GM12891 (cell line): ENCODE measurements around the gene CEACAM6.

Source experiments
- DNase-seq: peaks from one replicate; pipeline ENCODE4 v3.0.0; 2011; ENCODE audit warnings: low spot score; ENCODE audit not compliant: insufficient read length
- FAIRE-seq: peaks from 2 replicates; lab custom pipeline; 2011; peaks lifted over from hg19 to GRCh38; lab: Jason Lieb, UNC
- PAX5 ChIP-seq: IDR thresholded peaks from 2 replicates; pipeline ENCODE4 v1.6.1; 2011; ENCODE audit warnings: low read length, moderate library complexity, mild to moderate bottlenecking; ENCODE audit not compliant: insufficient read depth, severe bottlenecking
- POLR2A ChIP-seq: IDR thresholded peaks from 2 replicates; pipeline ENCODE4 v1.6.1; 2011; ENCODE audit warnings: low read depth, low read length, control low read depth
- POLR2AphosphoS5 ChIP-seq: IDR thresholded peaks from 2 replicates; pipeline ENCODE4 v1.6.1; 2011; ENCODE audit warnings: low read depth, low read length, control low read depth
- POU2F2 ChIP-seq: IDR thresholded peaks from 2 replicates; pipeline ENCODE4 v1.6.1; 2011; ENCODE audit warnings: low read depth, mild to moderate bottlenecking, control low read depth, low read length, moderate library complexity
- SPI1 ChIP-seq: IDR thresholded peaks from 2 replicates; pipeline ENCODE4 v1.6.1; 2011; ENCODE audit warnings: low read depth, low read length, control low read depth
- TAF1 ChIP-seq: IDR thresholded peaks from 2 replicates; pipeline ENCODE4 v1.6.1; 2011; ENCODE audit warnings: low read depth, low read length, control low read depth

CEACAM6 gene

DNA sequence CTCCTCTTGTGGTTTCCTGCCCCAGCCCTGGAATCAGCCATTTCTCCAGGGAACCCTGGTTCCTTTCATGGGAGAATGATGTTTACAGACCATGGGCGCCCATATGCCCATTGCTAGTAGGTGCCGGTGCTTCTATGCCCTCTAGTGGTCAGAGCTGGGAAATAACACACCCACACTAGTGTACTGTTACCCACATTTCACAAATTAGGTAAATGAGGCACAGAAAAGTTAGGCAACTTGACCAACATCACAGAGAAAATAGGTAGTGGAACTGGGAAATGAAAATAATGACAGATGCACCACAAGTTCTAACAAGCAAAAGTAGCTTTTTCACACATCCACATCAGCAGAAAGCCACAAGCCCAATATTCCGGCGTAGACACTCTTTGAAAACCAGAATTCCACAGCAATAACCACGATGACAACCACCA, 39.7 kb downstream of the CEACAM6 start:
- TF ChIP-seq TAF1 = no peak
- no peak for TF ChIP-seq POLR2A
- TF ChIP-seq POU2F2 = no peak
- TF ChIP-seq POLR2AphosphoS5 = no peak
- no peak for TF ChIP-seq PAX5
- no peak for TF ChIP-seq SPI1
- DNase-seq (no peak), FAIRE-seq (peak; percentile 98)

- FAIRE-seq (no peak), DNase-seq (no peak)
- no peak for TF ChIP-seq POLR2AphosphoS5
- no peak for TF ChIP-seq TAF1
- no peak for TF ChIP-seq POLR2A
- TF ChIP-seq PAX5 = no peak
- TF ChIP-seq POU2F2 = no peak
- no peak for TF ChIP-seq SPI1
Measured at GRCh38 chr19:41796362-41796761, 41.0 kb downstream of the CEACAM6 start, which contains the start of gene CEACAM3. CEACAM3 (plus strand) TSS chr19:41796587; CDS start chr19:41796678, 91 bp downstream.

DNA sequence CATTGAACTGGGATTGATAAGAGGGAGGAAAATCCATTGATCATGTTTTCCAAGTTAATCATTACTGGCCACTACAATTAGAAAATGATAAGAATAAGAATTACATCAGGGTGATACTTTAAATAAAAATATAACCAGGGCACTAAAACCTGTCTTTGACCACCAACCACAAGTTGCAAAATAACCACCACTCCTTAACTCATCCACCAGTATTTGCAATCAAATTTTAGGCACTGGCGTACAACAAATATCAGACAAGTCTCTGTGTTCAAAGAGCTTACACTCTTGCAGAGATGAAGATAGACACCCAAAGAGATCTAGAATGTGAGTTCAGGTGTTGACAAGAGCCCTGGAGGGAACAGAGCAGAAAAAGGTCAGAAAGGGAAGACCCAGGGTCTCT, 41.6 kb downstream of the CEACAM6 start:
- FAIRE-seq (no peak), DNase-seq (no peak)
- TF ChIP-seq SPI1 (no peak), POLR2AphosphoS5 (no peak), POU2F2 (no peak), POLR2A (no peak), TAF1 (no peak), PAX5 (no peak)

- FAIRE-seq (no peak), DNase-seq (no peak)
- TF ChIP-seq POLR2A (no peak), SPI1 (no peak), POU2F2 (no peak), PAX5 (no peak), TAF1 (no peak), POLR2AphosphoS5 (no peak)
Measured at GRCh38 chr19:41799444-41800000, 44.2 kb downstream of the CEACAM6 start.

- DNase-seq = no peak
- TF ChIP-seq POLR2AphosphoS5 = no peak
- TF ChIP-seq SPI1 = no peak
- no peak for TF ChIP-seq POLR2A
- no peak for TF ChIP-seq TAF1
- no peak for TF ChIP-seq PAX5
- TF ChIP-seq POU2F2 = no peak
- no peak for FAIRE-seq
Measured at GRCh38 chr19:41801031-41801430, 45.7 kb downstream of the CEACAM6 start.

- no peak for TF ChIP-seq POU2F2
- TF ChIP-seq POLR2A = no peak
- TF ChIP-seq SPI1 = no peak
- TF ChIP-seq PAX5 = no peak
- TF ChIP-seq POLR2AphosphoS5 = no peak
- TF ChIP-seq TAF1 = no peak
- no peak for DNase-seq
- FAIRE-seq = peak; percentile 47
Measured at GRCh38 chr19:41801792-41802211, 46.5 kb downstream of the CEACAM6 start.

DNA sequence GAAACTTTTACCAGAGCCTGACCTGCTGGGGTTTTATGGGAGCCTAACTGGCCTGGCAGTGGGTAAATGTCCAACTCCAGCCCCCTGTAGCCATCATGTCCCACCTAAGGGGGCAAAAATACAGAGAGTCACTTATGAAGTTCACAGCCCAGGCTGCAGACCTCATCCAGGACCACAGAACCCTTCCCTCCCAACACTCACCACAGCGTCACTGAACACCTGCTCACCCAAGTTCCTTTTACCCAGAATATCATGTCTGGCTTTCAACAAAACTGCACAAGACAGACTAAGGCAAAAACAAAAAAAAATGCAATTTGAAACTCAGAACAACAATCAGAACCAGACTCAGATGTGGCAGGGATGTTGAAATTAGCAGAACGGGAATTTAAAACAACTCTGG, 47.4 kb downstream of the CEACAM6 start:
- TF ChIP-seq PAX5 (no peak), TAF1 (no peak), SPI1 (no peak), POLR2A (no peak), POLR2AphosphoS5 (no peak), POU2F2 (no peak)
- no peak for DNase-seq
- FAIRE-seq = no peak

DNA sequence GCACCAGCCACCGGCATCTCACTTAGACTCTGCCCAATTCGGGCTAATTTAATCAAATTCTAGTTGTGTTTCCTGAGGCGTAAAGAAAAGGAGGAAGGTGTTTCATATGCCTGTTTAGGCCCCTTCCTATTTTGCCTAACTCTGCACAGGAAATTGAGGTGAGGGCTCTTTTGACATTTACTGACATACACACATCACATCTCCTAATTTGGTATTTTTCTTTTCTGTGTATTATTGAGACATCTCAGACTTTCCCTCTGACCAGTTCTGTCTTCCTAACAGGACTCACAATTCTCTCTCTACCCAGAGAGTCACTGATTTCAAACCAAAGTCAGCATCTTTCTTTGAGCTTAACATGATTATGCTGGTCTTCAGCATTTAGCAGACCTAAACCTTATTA, 49.0 kb downstream of the CEACAM6 start:
- TF ChIP-seq POLR2AphosphoS5 (no peak), TAF1 (no peak), SPI1 (no peak), POLR2A (no peak), PAX5 (no peak), POU2F2 (no peak)
- DNase-seq = no peak
- no peak for FAIRE-seq

- DNase-seq = no peak
- TF ChIP-seq SPI1 (no peak), POLR2AphosphoS5 (no peak), PAX5 (no peak), TAF1 (no peak), POLR2A (no peak), POU2F2 (no peak)
- FAIRE-seq = no peak
Measured at GRCh38 chr19:41807176-41807575, 51.8 kb downstream of the CEACAM6 start.
